Measurements from ENCODE around the gene BLOC1S5.
"Not testable (repeated sequence)": the region's sequence is repeated elsewhere in the genome, so short reads cannot be mapped to it uniquely, and the experiment has no call there.

BLOC1S5 gene

DNA sequence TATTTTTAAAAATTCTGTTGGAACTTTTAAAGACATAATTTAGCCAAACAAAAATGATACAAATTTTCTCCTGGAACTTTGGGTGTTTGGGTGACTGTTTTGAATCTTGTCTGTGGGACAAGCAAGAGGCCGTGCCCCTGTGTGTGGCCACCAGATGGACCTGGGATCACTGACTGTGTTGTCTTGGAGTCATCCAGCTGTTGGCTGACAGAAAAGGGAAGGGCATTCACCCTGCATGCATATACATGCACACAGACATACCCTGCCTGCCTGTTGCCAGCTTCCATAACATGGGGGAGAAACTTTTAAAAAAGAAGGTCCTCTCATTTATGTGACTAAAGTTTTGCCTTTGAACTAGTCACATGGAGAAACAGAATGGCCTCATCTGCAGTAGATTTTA, 72.7 kb downstream of the BLOC1S5 start:
- peak; percentile 58 for DNase-seq

GRCh38 chr6:7986219-7986618, 78.0 kb downstream of the BLOC1S5 start:
- DNase-seq, result no peak

DNA sequence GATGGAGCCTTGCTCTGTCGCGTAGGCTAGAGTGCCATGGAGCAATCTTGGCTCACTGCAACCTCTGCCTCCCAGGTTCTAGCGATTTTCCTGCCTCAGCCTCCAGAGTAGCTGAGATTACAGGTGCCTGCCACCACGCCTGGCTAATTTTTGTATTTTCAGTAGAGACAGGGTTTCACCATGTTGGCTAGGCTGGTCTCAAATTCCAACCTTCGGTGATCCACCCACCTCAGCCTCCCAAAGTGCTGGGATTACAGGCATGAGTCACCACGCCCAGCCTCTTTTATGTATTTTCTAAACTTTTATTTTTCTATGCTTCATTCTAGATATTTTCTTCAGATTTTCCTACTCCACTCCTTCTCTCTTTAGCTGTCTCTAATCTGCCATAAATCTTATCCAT, 80.2 kb downstream of the BLOC1S5 start:
- not testable (repeated sequence) for DNase-seq

- DNase-seq, result no peak
These were observed 84.4 kb downstream of the BLOC1S5 start for GRCh38 chr6:7979831-7980230.

GRCh38 chr6:7978736-7979135, 85.5 kb downstream of the BLOC1S5 start:
- DNase-seq, result no peak

GRCh38 chr6:7976485-7977056, 87.6 kb downstream of the BLOC1S5 start:
- peak; percentile 85 for DNase-seq

DNA sequence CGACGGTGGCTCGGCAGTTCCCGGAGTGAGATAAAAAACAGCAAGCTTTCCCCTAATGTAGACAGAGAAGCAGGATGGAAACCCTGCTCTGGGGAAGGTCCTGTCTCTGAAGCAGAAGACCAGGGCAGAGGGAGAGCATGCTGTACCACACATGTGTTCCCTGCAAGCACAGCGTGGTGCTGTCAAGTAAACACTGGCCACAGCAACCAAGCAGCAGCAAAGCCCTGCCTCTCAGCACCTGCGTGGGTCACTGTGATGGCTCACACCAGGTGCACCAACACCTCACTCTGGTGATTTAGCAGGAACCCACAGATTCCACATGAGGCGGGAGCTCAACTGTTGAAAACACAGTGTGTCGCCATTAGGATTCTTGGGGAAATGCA, 88.4 kb downstream of the BLOC1S5 start:
- DNase-seq, result peak; percentile 81

DNA sequence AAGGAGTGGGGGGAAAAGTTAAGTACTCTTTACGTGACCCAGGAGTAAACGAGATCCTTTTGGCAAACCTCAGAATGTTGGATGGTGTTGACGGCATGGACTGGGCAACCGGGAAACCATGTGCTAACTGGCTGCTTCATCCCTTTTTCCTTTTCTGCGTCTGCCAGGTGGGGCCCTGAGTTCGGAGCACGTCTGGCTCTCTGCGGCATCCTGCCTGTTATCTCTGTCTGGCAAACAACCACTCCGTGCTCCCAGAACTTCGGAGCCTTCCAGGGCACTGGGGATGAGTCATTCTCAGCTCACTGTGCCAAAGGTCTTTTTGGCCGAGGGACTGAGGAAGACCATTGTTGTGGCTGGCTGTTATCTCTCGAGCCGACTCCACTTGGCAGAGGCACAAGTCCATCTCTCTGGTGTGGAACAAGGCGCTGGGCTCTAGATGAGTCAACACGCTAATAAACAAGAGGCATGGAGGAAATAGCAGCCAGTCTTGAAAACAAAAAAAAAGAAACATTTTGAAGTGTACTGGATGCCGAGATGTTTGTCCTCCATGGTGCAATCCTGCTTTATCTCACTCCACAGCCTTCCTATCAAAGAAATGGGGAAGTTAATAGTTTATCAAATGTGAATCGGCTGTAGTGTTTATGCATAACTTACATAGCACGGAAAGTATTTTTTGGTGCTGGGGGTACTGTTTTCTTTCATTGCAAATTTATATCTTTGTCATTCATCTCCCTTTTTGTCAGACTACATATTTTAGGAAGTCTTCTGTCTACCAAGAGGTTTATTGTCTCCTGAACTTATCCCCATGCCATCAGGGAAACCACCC, 89.0 kb downstream of the BLOC1S5 start:
- DNase-seq, result no peak

GRCh38 chr6:7974565-7974937, 89.6 kb downstream of the BLOC1S5 start:
- no peak for DNase-seq

- no peak for DNase-seq
These were observed 90.6 kb downstream of the BLOC1S5 start for GRCh38 chr6:7973584-7973983.

DNA sequence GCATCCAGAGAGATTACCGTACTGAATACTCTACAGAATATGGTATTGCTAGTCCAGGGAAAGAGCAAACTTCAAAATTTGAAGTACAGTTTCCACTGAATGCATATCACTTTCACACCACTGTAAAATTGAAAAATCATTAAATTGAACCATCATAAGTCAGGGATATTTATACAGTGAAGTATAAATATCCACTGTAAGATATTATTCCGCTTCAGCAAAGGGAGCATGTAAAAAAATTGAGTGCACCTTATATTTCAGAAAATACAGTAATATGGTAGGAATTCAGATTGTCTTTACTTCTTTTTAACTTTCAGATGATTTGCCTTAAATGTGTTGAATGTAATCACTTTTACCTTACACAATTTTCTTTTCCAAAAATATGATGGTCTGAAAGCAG, 92.7 kb downstream of the BLOC1S5 start:
- DNase-seq, result no peak

DNA sequence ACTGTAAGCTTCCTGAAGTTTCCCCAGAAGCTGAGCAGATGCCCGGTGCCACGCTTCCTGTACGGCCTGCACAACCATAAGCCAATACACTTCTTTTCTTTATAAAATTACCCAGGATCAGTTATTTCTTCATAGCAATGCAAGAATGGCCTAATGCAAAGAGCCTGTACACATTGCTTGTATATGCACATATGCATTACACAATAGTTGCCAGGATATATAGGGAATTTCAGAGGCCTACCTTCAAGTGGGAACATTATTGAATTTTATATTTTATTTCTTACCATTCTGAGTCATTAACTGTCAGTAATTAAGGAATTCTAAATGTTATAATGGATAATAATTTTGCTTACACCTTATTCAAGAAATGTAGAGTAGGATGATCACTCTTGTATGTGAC, 93.6 kb downstream of the BLOC1S5 start:
- DNase-seq, result no peak

Data from RPMI8226 (cell line).